Esophagus (tissue), 2 donors: ENCODE measurements around the gene GALNT9. TPM values are rescaled to one million over a fixed set of nuclear protein-coding genes. Genes with fewer than 3 reads are reported as not detected.

Experiments used
- H3K27ac ChIP-seq, 2 donors: one replicate each; pipeline ENCODE4 v1.5.1; 2013; ENCODE audit warnings: low read depth in 2 of 2, mild to moderate bottlenecking in 2 of 2, inconsistent platforms in 1 of 2, low read length in 1 of 2, moderate library complexity in 1 of 2
- H3K27me3 ChIP-seq, 2 donors: one replicate each; pipeline ENCODE4 v1.6.1; 2013; ENCODE audit warnings: low read length in 2 of 2, control low read depth in 1 of 2, mild to moderate bottlenecking in 1 of 2; ENCODE audit not compliant: insufficient read depth in 2 of 2, control insufficient read depth in 1 of 2
- H3K36me3 ChIP-seq, 2 donors: one replicate each; pipeline ENCODE4 v1.6.1; 2013; ENCODE audit warnings: low read length in 1 of 2; ENCODE audit not compliant: control insufficient read depth in 2 of 2, insufficient read depth in 2 of 2
- H3K4me1 ChIP-seq, 2 donors: one replicate each; pipeline ENCODE4 v1.6.1; 2013; ENCODE audit warnings: low read length in 1 of 2; ENCODE audit not compliant: control insufficient read depth in 2 of 2, insufficient read depth in 2 of 2
- H3K4me3 ChIP-seq, 2 donors: one replicate each; pipeline ENCODE4 v1.5.1; 2013; ENCODE audit warnings: low read length in 2 of 2, mild to moderate bottlenecking in 2 of 2, low read depth in 1 of 2, moderate library complexity in 1 of 2
- H3K9me3 ChIP-seq, 2 donors: one replicate each; pipeline ENCODE4 v1.6.1; 2013; ENCODE audit warnings: mild to moderate bottlenecking in 2 of 2, low read depth in 1 of 2, low read length in 1 of 2, moderate library complexity in 1 of 2; ENCODE audit not compliant: control insufficient read depth in 2 of 2, insufficient read depth in 1 of 2
- WGBS, 2 donors: extraction: QIAGEN DNeasy Blood & Tissue Kit; methylation state at CpG; one replicate each; pipeline ENCODE4 v1.1.7; 2013; 5-methylcytosine and 5-hydroxymethylcytosine counted together
- polyA plus RNA-seq, 2 donors: library from polyadenylated mRNA; stranded (reverse); fragments of 200-250 nt; gene quantifications; one replicate each; pipeline ENCODE4 v1.2.3, GENCODE V29; 2013
- donor health status: healthy with polysubstance abuse.
- donor health status: Bipolar disorder and iron deficiency.

Gene GALNT9
- polyA plus RNA-seq, 2 donors, result not detected

- 77 to 88% methylated on average over 23 of the region's 23 CpGs for WGBS, 2 donors
- H3K27me3 ChIP-seq, result peaks cover 0 to 10% of the 10 kb centered on the region in 2 donors
- peaks cover 0 to 6% of the 10 kb centered on the region in 2 donors for H3K9me3 ChIP-seq
- H3K4me3 ChIP-seq, result no peak overlapping the region
- peaks cover 4 to 11% of the 10 kb centered on the region in 2 donors for H3K4me1 ChIP-seq
- H3K27ac ChIP-seq, result no peak overlapping the region
- H3K36me3 ChIP-seq, result no peaks in the 10 kb centered on the region
These were observed 47.1 kb downstream of the GALNT9 start for GRCh38 chr12:132282031-132282949.

- peaks cover 4 to 10% of the 10 kb centered on the region in 2 donors for H3K4me1 ChIP-seq
- H3K36me3 ChIP-seq, result no peaks in the 10 kb centered on the region
- H3K27me3 ChIP-seq, result peaks cover 0 to 12% of the 10 kb centered on the region in 2 donors
- H3K4me3 ChIP-seq, result no peak overlapping the region
- 47 to 54% methylated on average over 19 of the region's 19 CpGs for WGBS, 2 donors
- no peak overlapping the region for H3K27ac ChIP-seq
- peaks cover 0 to 3% of the 10 kb centered on the region in 2 donors for H3K9me3 ChIP-seq
These were observed 48.4 kb downstream of the GALNT9 start for GRCh38 chr12:132281038-132281437.

GRCh38 chr12:132280406-132280805 lies 49.0 kb downstream of the GALNT9 start:
- WGBS, 2 donors, result 38 to 48% methylated on average over 11 to 12 of the region's 12 CpGs
- Histone ChIP-seq H3K27ac (no peak overlapping the region), H3K27me3 (peaks cover 0 to 12% of the 10 kb centered on the region in 2 donors), H3K36me3 (no peaks in the 10 kb centered on the region), H3K4me1 (peaks cover 4 to 10% of the 10 kb centered on the region in 2 donors), H3K4me3 (no peak overlapping the region), H3K9me3 (peaks cover 0 to 3% of the 10 kb centered on the region in 2 donors)

GRCh38 chr12:132279930-132280329 lies 49.5 kb downstream of the GALNT9 start:
- H3K27me3 ChIP-seq, result peaks cover 0 to 16% of the 10 kb centered on the region in 2 donors
- H3K9me3 ChIP-seq, result peaks cover 0 to 3% of the 10 kb centered on the region in 2 donors
- H3K27ac ChIP-seq, result no peak overlapping the region
- H3K4me3 ChIP-seq, result no peak overlapping the region
- H3K36me3 ChIP-seq, result no peaks in the 10 kb centered on the region
- 74% methylated on average over 2 of the region's 2 CpGs for WGBS, 2 donors
- peaks cover 4 to 10% of the 10 kb centered on the region in 2 donors for H3K4me1 ChIP-seq

GRCh38 chr12:132279184-132279889 lies 50.1 kb downstream of the GALNT9 start:
- Histone ChIP-seq H3K36me3 (no peaks in the 10 kb centered on the region), H3K9me3 (peaks cover 0 to 3% of the 10 kb centered on the region in 2 donors), H3K27ac (no peak overlapping the region), H3K4me1 (peaks cover 0 to 7% of the 10 kb centered on the region in 2 donors), H3K4me3 (no peak overlapping the region), H3K27me3 (peaks cover 0 to 16% of the 10 kb centered on the region in 2 donors)
- 72 to 73% methylated on average over 18 of the region's 18 CpGs for WGBS, 2 donors

- 61 to 64% methylated on average over 38 of the region's 38 CpGs for WGBS, 2 donors
- Histone ChIP-seq H3K27me3 (peaks cover 0 to 16% of the 10 kb centered on the region in 2 donors), H3K4me3 (no peak overlapping the region), H3K4me1 (peaks cover 0 to 7% of the 10 kb centered on the region in 2 donors), H3K9me3 (no peaks in the 10 kb centered on the region), H3K36me3 (no peaks in the 10 kb centered on the region), H3K27ac (no peak overlapping the region)
These were observed 50.8 kb downstream of the GALNT9 start for GRCh38 chr12:132278401-132279183.

- no peaks in the 10 kb centered on the region for H3K36me3 ChIP-seq
- H3K4me3 ChIP-seq, result no peak overlapping the region
- H3K27me3 ChIP-seq, result peaks cover 0 to 16% of the 10 kb centered on the region in 2 donors
- H3K27ac ChIP-seq, result no peak overlapping the region
- peaks cover 0 to 7% of the 10 kb centered on the region in 2 donors for H3K4me1 ChIP-seq
- no peaks in the 10 kb centered on the region for H3K9me3 ChIP-seq
- 28 to 37% methylated on average over 12 of the region's 12 CpGs for WGBS, 2 donors
These were observed 51.4 kb downstream of the GALNT9 start for GRCh38 chr12:132277949-132278348.

- peaks cover 0 to 7% of the 10 kb centered on the region in 2 donors for H3K4me1 ChIP-seq
- WGBS, 2 donors, result 20 to 32% methylated on average over 31 of the region's 31 CpGs
- H3K9me3 ChIP-seq, result no peaks in the 10 kb centered on the region
- no peak overlapping the region for H3K27ac ChIP-seq
- peaks cover 0 to 16% of the 10 kb centered on the region in 2 donors for H3K27me3 ChIP-seq
- H3K4me3 ChIP-seq, result no peak overlapping the region
- no peaks in the 10 kb centered on the region for H3K36me3 ChIP-seq
These were observed 51.9 kb downstream of the GALNT9 start for GRCh38 chr12:132277374-132277941.
